GM21576 (cell line): ENCODE measurements around the gene PNLDC1.
"Not testable (repeated sequence)": the region's sequence is repeated elsewhere in the genome, so short reads cannot be mapped to it uniquely, and the experiment has no call there.

ENCODE experiments used
- ATAC-seq: cut with Tn5 transposase; IDR thresholded peaks from one replicate; pipeline ENCODE4 v1.9.1; 2021; ENCODE audit warnings: mild to moderate bottlenecking, moderate library complexity; ENCODE audit not compliant: unreplicated experiment

PNLDC1 gene

GRCh38 chr6:159819098-159819497 is 19.0 kb downstream of the PNLDC1 start:
- no peak for ATAC-seq

- no peak for ATAC-seq
These were observed 20.0 kb downstream of the PNLDC1 start for GRCh38 chr6:159819932-159820640.

GRCh38 chr6:159821122-159821521 is 21.0 kb downstream of the PNLDC1 start:
- no peak for ATAC-seq

DNA sequence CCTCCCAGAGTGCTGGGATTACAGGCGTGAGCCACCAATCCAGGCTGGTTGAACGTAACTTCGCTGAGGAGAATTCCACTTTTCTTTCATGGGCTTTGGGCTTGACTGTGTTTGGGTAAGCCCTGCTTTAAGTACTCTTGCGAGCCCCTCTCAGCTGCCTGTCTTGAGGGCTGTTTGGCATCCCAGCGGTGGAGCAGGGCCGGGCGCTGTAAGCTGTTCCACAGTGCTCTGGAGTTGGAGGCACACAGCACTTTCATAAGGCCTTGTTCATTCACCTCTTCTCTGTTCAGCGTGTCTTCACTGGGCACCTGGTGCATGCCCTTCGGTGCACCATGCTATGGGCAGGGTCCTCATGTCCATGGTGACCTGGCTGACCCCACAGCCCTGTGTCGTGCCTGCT is 21.6 kb downstream of the PNLDC1 start:
- no peak for ATAC-seq

DNA sequence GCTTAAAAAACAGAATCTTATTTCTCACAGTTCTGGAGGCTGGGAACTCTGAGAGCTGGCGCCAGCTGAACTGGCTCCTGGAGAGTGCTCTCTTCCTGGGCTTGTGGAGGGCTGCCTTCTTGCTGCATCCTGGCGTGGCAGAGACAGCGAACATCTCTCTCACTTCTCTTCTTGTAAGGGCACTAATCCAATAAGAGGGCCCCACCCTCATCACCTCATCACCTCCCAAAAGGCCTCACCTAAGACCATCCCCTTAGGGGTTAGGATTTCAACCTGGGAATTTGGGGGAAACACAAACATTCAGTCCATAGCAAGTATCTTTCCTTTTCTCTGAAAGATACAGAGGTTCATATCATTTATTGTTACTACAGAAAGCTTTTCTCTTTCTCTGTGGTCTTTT is 23.9 kb downstream of the PNLDC1 start:
- ATAC-seq: no peak

DNA sequence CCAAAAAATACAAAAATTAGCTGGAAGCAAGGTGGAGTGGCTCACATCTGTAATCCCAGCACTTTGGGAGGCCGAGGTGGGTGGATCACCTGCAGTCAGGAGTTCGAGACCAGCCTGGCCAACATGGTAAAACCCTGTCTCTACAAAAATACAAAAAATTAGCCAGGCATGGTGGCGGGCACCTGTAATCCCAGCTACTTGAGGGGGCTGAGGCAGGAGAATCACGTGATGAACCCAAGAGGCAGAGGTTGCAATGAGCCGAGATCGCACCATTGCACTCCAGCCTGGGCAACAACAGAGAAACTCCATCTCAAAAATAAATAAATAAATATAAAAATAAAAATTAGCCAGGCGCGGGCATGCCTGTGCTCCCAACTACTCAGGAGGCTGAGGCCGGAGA is 24.6 kb downstream of the PNLDC1 start:
- ATAC-seq: not testable (repeated sequence)

- ATAC-seq: no peak
These were observed 25.9 kb downstream of the PNLDC1 start for GRCh38 chr6:159826004-159826403.

GRCh38 chr6:159826968-159827647 is 27.0 kb downstream of the PNLDC1 start:
- no peak for ATAC-seq

GRCh38 chr6:159828074-159828473 is 28.0 kb downstream of the PNLDC1 start:
- no peak for ATAC-seq

- peak; percentile 56 for ATAC-seq
These were observed 29.4 kb downstream of the PNLDC1 start for GRCh38 chr6:159829526-159829925.

- no peak for ATAC-seq
These were observed 30.7 kb downstream of the PNLDC1 start for GRCh38 chr6:159830501-159831372.

GRCh38 chr6:159831373-159831679 is 31.2 kb downstream of the PNLDC1 start:
- ATAC-seq: no peak

- no peak for ATAC-seq
These were observed 32.9 kb downstream of the PNLDC1 start for GRCh38 chr6:159832946-159833345.

DNA sequence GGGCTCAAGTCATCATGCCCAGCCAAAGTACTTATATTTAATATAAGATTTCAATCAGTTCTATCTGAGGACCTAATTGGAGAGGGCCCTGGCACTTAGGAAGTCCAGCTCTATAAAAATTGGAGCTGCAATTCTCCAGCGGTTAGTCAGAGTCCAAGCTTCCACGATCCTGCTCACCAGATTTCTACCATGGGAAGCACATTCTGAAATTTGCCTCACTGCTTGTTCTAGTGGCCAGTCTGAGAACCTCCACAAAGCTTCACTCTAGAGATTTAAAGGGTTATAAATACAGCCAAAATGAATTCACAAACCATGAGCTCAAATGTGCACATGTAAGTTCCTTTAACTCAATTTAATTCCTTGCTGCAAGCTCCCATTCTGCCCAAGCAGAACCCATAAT is 33.5 kb downstream of the PNLDC1 start:
- no peak for ATAC-seq

DNA sequence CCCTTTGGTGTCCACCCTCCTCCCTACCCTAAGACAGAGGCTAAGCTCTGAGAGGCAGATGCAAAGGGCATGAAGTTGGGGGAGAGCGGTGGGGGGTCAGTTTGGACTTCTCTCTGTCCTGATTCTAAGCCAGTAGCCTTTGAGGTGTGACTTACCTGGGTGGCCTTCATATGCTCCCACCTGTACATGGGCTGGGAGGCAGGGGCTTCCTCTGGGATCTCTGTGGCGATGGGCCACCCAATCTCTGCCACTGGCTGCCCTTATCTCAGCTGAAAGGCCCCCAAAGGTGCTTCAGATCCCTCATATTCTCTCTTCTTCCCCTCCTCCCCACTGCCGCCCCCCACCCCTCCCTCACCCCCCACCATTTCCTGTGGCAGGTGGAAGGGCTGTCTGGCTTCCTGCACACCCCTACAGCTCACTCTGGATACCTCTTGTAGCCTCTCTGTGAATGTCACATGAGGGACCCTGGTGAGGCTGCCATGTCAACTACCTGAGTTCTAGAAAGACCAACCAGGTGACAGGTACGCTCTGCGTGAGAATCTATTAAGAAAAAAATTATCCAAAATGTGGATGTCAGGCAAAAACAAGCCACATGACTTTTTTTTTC is 34.0 kb downstream of the PNLDC1 start:
- ATAC-seq: no peak

GRCh38 chr6:159836718-159837490 is 36.8 kb downstream of the PNLDC1 start:
- ATAC-seq: no peak

DNA sequence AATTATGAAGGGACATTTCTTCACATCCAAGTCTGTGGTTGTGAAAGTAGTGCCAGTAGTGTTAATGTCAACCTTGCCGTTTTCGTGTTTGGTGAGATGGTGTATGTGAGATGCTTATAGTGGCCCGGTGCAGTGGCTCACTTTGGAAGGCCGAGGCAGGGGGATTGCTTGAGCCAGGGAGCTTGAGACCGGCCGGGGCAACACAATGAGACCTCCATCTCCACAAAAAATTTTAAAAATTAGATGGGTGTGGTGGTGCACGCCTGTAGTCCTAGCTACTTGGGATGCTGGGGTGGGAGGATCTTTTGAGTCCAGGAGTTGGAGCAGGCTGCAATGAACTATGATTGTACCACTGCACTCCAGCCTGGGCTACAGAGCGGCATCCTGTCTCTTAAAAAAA is 37.4 kb downstream of the PNLDC1 start:
- ATAC-seq: no peak

GRCh38 chr6:159838020-159838744 is 38.1 kb downstream of the PNLDC1 start:
- ATAC-seq: no peak

DNA sequence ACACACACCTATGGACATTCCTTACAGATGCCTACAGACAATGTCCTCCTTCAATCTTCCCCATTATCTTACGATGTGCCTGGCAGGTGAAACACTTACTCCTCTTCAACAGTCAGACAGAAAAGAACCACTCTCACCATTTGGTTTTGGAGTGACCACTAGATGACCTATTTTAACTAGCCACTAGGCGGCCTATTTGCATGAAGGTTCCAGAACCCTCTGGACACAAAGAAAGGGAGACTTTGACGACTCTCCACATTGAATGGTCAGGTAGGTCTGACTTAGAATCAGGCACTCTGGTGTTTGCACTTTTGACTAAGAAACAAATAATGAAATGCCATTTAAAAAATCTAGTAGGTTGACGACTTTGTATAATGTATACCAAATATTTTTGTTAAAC is 42.0 kb downstream of the PNLDC1 start:
- ATAC-seq: no peak
